Common myeloid progenitor, CD34-positive (primary cell): ENCODE results near the gene SEMA5B.

ENCODE experiments used
- CTCF ChIA-PET: fragments of 350-600 bp; sonication (Branson Sonifier 250); formaldehyde crosslinking; loops from one replicate; lab custom pipeline; 2021; ENCODE audit warnings: antibody characterized with exemption; lab: Charles Lee
- POLR2A ChIA-PET: fragments of 350-600 bp; sonication (Branson Sonifier 250); formaldehyde crosslinking; loops from one replicate; lab custom pipeline; 2021; ENCODE audit warnings: antibody characterized with exemption; lab: Charles Lee
- DNase-seq, 3 donors: peaks; one replicate each; pipeline versions ENCODE4 v3.0.0 to v3.0.0-alpha.2; 2013
- H3K27ac ChIP-seq, 2 experiments: 1 replicate in 1 of 2; 2 replicates in 1 of 2; pipeline ENCODE4 v1.7.0; 2013; ENCODE audit warnings: inconsistent platforms in 2 of 2, low read length in 2 of 2, mild to moderate bottlenecking in 2 of 2, low read depth in 1 of 2, moderate library complexity in 1 of 2; ENCODE audit not compliant: severe bottlenecking in 2 of 2, insufficient read depth in 1 of 2, poor library complexity in 1 of 2
- H3K27me3 ChIP-seq, 5 experiments: replicated peaks in 2 of 5; 1 replicate in 3 of 5; 2 replicates in 2 of 5; pipeline versions ENCODE4 v1.6.1 to v1.7.0; 2013; ENCODE audit warnings: low read length in 4 of 5, mild to moderate bottlenecking in 2 of 5, moderate library complexity in 2 of 5, inconsistent platforms in 1 of 5; ENCODE audit not compliant: insufficient read depth in 5 of 5, control insufficient read depth in 4 of 5
- H3K36me3 ChIP-seq, 4 experiments: 1 replicate in 2 of 4; 2 replicates in 2 of 4; pipeline versions ENCODE4 v1.6.1 to v1.7.0; 2013; ENCODE audit warnings: low read length in 3 of 4, control low read depth in 1 of 4, mild to moderate bottlenecking in 1 of 4; ENCODE audit not compliant: control insufficient read depth in 4 of 4, insufficient read depth in 4 of 4
- H3K4me1 ChIP-seq, 4 experiments: 1 replicate in 3 of 4; 2 replicates in 1 of 4; pipeline versions ENCODE4 v1.6.1 to v1.7.1; 2013; ENCODE audit warnings: low read length in 3 of 4, mild to moderate bottlenecking in 3 of 4, control low read depth in 1 of 4, inconsistent platforms in 1 of 4, moderate library complexity in 1 of 4; ENCODE audit not compliant: control insufficient read depth in 4 of 4, insufficient read depth in 4 of 4; ENCODE audit errors: control extremely low read depth in 1 of 4
- H3K4me3 ChIP-seq, 7 experiments: 1 replicate in 4 of 7; 2 replicates in 3 of 7; pipeline versions ENCODE4 v1.5.1 to v1.7.0; 2013; ENCODE audit warnings: mild to moderate bottlenecking in 7 of 7, low read length in 6 of 7, moderate library complexity in 6 of 7, inconsistent platforms in 2 of 7, low read depth in 2 of 7, control low read depth in 1 of 7; ENCODE audit not compliant: insufficient read depth in 4 of 7, control insufficient read depth in 1 of 7; ENCODE audit errors: extremely low read depth in 1 of 7
- H3K9me3 ChIP-seq, 5 experiments: 1 replicate in 4 of 5; 2 replicates in 1 of 5; pipeline versions ENCODE4 v1.6.1 to v1.7.1; 2013; ENCODE audit warnings: low read length in 4 of 5, mild to moderate bottlenecking in 2 of 5, inconsistent platforms in 1 of 5, low read depth in 1 of 5, moderate library complexity in 1 of 5; ENCODE audit not compliant: control insufficient read depth in 4 of 5, insufficient read depth in 2 of 5; ENCODE audit errors: control extremely low read depth in 1 of 5
- WGBS: methylation state at CpG from one replicate; pipeline ENCODE4 v1.1.5; 2013; ENCODE audit not compliant: insufficient coverage; 5-methylcytosine and 5-hydroxymethylcytosine counted together

SEMA5B gene

DNA sequence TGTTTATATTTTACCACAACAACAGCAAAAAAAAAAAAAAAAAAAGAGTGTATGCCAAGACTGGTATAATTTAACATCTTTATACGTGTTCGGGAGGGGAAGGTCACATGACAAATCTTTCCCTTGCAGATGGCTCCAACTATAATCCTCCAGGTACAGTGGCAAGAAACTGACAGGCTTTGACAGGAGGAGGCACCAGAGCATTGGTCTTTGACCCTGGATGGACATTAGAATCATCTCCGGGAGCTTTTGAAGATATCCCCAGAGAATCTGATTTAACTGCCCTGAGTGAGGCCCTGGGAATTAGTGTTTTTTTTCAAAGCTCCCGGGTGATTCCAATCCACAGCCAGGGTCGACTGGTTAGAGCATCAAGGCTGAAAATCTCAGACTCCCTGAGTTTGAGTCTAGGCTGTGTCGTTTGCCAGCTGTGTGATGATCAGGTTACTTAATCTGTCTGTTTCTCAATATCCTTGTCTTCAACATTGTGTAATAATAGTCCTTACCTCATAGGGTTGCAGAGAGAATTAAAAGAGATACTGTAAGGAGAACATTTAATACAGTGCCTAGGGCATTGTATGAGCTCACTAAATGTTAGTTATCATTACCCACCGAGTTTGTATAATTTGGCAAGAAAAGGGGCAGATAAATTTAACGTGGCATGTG lies 8.9 kb upstream of the SEMA5B start:
- H3K36me3 ChIP-seq, result no peaks in the 10 kb centered on the region
- H3K27ac ChIP-seq, result no peak overlapping the region
- ChIA-PET CTCF (interaction anchor here (1.1 to 1.7 kb wide), 4 partner anchors 8 to 94 kb away, joined by 3 to 6 read pairs (median 3); partner anchors contain the start of gene SEMA5B), POLR2A (no interaction called here)
- no peak for DNase-seq
- H3K9me3 ChIP-seq, result no peaks in the 10 kb centered on the region
- H3K27me3 ChIP-seq, result peaks cover 0 to 17% (median 2%) of the 10 kb centered on the region in 5 experiments
- H3K4me1 ChIP-seq, result no peaks in the 10 kb centered on the region
- H3K4me3 ChIP-seq, result no peak overlapping the region
- 90% methylated on average over 5 of the region's 8 CpGs for WGBS

DNA sequence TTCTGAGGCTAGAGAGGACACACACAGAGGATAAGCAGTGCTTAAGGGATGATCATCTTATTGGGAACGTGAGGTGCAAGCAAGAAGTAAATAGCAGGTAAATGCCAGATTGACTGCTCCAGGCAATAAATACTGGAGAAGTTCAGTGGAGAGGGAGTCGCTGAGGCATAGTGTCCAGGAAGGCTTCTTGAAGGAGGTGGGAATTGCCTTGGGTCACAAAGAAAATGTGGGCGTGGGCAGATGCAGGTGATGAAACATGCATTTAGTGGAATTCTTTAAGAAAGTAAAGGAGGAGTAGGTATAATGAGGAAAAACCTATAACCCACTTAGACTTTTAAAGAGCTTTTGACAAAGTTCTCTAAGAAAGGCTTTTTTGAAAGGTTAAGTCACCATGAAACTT lies 7.4 kb upstream of the SEMA5B start:
- H3K27me3 ChIP-seq, result peaks cover 0 to 18% (median 16%) of the 10 kb centered on the region in 5 experiments
- ChIA-PET POLR2A (no interaction called here), CTCF (no interaction called here)
- 100% methylated on average over 3 of the region's 3 CpGs for WGBS
- H3K9me3 ChIP-seq, result no peaks in the 10 kb centered on the region
- no peaks in the 10 kb centered on the region for H3K36me3 ChIP-seq
- H3K4me1 ChIP-seq, result no peaks in the 10 kb centered on the region
- no peak overlapping the region for H3K4me3 ChIP-seq
- no peak overlapping the region for H3K27ac ChIP-seq
- no peak for DNase-seq

DNA sequence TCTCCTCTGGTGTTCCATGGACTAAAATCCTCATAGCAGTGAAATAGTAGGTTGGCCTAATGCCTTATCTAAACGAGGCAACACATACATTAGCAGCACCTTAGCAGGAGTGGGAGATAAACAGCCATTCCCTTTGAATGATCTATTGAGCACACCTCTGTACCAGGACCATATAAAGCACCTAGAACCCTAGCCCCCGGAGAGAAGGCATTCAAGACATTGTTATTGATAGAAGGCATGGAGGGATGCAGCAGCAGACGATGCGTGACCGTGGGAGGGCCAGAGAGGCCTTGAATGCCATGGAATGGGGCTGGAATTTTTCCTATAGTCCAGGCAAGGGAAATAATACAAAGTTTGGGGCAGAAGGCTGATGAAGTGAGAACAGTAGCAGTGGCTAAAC lies 6.6 kb upstream of the SEMA5B start:
- Histone ChIP-seq H3K4me3 (no peak overlapping the region), H3K27me3 (peaks cover 2 to 25% (median 17%) of the 10 kb centered on the region in 5 experiments), H3K27ac (no peak overlapping the region), H3K36me3 (no peaks in the 10 kb centered on the region), H3K4me1 (no peaks in the 10 kb centered on the region), H3K9me3 (no peaks in the 10 kb centered on the region)
- POLR2A ChIA-PET, result no interaction called here
- WGBS, result 86% methylated on average over 1 of the region's 5 CpGs
- DNase-seq, result no peak
- CTCF ChIA-PET, result interaction anchor here (7.5 kb wide), 1 partner anchor 92 kb away, joined by 66 read pairs; no protein-coding TSS in a partner anchor

DNA sequence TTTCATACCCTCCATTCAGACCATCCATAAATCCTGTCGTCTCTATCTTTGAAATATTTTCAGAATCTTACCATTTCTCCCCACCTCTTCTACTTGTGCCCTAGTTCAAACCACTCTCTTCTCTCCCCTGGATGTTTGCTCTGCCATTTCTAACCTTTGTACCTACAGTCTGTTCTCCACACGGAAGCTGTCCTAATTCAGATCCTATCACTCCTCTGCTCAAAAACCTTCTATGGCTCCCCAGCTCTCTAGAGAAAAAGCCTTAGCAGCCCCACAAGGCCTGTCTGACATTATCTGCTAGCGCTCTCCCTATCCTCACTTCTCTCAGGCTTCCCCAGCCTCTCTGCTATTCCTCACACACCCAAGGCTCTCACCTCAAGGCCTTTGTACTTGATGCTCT lies 4.5 kb upstream of the SEMA5B start:
- DNase-seq, result no peak
- CTCF ChIA-PET, result interaction anchor here (0.6 to 7.5 kb wide), 8 partner anchors 15 to 90 kb away, joined by 3 to 66 read pairs (median 3); no protein-coding TSS in a partner anchor
- H3K4me3 ChIP-seq, result no peak overlapping the region
- no peak overlapping the region for H3K27ac ChIP-seq
- 93% methylated on average over 3 of the region's 3 CpGs for WGBS
- H3K36me3 ChIP-seq, result no peaks in the 10 kb centered on the region
- H3K9me3 ChIP-seq, result no peaks in the 10 kb centered on the region
- H3K4me1 ChIP-seq, result peaks cover 6 to 16% (median 14%) of the 10 kb centered on the region in 4 experiments
- H3K27me3 ChIP-seq, result peaks cover 2 to 42% (median 27%) of the 10 kb centered on the region in 5 experiments
- POLR2A ChIA-PET, result no interaction called here

DNA sequence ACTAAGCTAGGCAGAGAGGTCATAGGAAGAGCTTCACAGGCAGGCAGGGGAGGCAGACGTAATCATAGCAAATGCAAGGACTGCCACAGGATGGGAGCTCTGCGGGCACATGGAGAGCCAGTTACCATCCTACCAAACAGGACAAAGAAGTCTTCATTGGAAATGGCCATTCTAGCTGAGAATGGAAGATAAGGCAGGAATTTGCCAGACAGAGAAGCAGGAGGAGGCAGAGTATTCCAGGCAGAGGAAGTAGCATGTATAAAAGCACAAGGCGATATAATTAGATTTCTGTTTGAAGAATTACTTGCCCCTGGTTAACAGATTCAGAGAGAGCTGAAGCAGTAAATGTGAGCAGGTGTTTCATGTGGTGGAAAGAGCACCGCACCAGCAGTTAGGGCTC lies 3.5 kb upstream of the SEMA5B start:
- peaks cover 2 to 51% (median 33%) of the 10 kb centered on the region in 5 experiments for H3K27me3 ChIP-seq
- H3K4me1 ChIP-seq, result peaks cover 6 to 26% (median 23%) of the 10 kb centered on the region in 4 experiments
- no peaks in the 10 kb centered on the region for H3K36me3 ChIP-seq
- ChIA-PET CTCF (interaction anchor here (0.9 to 7.5 kb wide), 9 partner anchors 15 to 1484 kb away, joined by 3 to 66 read pairs (median 3); no protein-coding TSS in a partner anchor), POLR2A (no interaction called here)
- H3K27ac ChIP-seq, result no peak overlapping the region
- no peak for DNase-seq
- no peak overlapping the region for H3K4me3 ChIP-seq
- 87% methylated on average over 4 of the region's 4 CpGs for WGBS
- no peaks in the 10 kb centered on the region for H3K9me3 ChIP-seq

DNA sequence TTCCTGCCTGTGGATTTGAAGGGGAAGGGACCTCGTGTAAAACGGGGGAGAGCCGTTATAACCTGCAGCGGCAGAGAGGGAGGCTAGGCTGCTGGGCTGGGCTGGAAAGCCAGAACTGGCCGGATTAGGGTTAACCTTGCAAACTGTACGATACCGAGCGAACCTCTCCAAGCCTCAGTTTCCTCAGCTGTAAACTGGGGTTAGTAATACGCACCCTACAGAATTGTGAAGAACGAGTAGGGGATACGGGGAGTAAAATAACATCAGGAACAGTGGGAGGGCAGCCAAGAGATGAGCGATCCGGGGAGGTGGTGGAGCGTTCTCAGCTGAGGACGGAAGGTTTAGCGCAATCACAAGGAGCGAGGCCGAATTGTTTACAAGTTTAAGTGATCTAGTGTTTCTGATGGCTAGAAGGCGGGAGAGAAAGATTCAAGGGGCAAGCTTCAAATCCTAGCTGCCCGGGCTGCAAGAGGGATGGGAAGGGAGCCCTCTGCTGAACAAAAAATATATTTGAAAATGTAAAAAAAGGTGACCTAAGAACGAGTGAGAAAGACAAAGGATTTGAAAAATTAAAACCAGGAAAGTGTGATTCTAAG lies 768 bp upstream of the SEMA5B start:
- Histone ChIP-seq H3K27me3 (peaks cover 2 to 76% (median 56%) of the 10 kb centered on the region in 5 experiments), H3K4me1 (peaks cover 6 to 30% (median 26%) of the 10 kb centered on the region in 4 experiments), H3K4me3 (peak overlapping the region in 6 of 7 experiments; percentile 50 to 71 (median 64)), H3K9me3 (no peaks in the 10 kb centered on the region), H3K36me3 (no peaks in the 10 kb centered on the region), H3K27ac (no peak overlapping the region)
- 0% methylated on average over 20 of the region's 21 CpGs for WGBS
- ChIA-PET CTCF (interaction anchor here (0.7 to 7.5 kb wide), 28 partner anchors 9 to 1482 kb away, joined by 3 to 66 read pairs (median 4); no protein-coding TSS in a partner anchor), POLR2A (interaction anchor here (0.9 kb wide), 1 partner anchor 15 kb away, joined by 3 read pairs; no protein-coding TSS in a partner anchor)
- DNase-seq, result peak; percentile 56 to 68 (median 64)
